Fibroblast of lung (primary cell): ENCODE data around the gene CXCL8.

Experiments used
- EZH2 ChIP-seq: IDR thresholded peaks from 2 replicates; pipeline ENCODE4 v1.5.1; 2012; ENCODE audit warnings: low read length, control low read depth, mild to moderate bottlenecking; ENCODE audit errors: missing control alignments
- TF ChIP-seq, protein P1 (sequence below), 2 donors: IDR thresholded peaks in 1 of 2; conservative IDR thresholded peaks in 1 of 2; 1 replicate in 1 of 2; 2 replicates in 1 of 2; pipeline ENCODE4 v1.5.1; 2011 to 2012; ENCODE audit warnings: low read length in 2 of 2, control low read depth in 1 of 2, inconsistent platforms in 1 of 2, low read depth in 1 of 2, mild to moderate bottlenecking in 1 of 2

DNA sequence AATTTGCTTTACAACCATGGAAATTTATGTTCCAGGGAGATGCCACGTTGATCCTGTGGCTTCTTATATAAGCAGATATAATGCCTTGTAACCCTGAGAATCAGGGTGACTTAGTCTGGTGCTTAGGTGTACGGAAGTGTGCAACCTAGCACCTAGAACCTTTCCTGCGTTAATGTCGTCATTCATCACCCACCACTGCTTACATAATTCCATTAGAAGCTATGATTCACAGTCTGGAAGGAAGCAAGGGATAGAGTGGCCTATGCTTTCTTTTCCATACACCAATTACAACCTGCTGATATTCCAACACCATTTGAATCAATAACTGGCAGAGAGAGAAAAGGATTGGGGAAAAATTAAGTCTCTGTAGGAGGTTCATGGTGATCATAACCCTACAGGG lies 17.3 kb upstream of the CXCL8 start:
- no peak for TF ChIP-seq EZH2
- TF ChIP-seq, protein P1, sequence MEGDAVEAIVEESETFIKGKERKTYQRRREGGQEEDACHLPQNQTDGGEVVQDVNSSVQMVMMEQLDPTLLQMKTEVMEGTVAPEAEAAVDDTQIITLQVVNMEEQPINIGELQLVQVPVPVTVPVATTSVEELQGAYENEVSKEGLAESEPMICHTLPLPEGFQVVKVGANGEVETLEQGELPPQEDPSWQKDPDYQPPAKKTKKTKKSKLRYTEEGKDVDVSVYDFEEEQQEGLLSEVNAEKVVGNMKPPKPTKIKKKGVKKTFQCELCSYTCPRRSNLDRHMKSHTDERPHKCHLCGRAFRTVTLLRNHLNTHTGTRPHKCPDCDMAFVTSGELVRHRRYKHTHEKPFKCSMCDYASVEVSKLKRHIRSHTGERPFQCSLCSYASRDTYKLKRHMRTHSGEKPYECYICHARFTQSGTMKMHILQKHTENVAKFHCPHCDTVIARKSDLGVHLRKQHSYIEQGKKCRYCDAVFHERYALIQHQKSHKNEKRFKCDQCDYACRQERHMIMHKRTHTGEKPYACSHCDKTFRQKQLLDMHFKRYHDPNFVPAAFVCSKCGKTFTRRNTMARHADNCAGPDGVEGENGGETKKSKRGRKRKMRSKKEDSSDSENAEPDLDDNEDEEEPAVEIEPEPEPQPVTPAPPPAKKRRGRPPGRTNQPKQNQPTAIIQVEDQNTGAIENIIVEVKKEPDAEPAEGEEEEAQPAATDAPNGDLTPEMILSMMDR (conservative IDR thresholded peaks at IDR 0.05 in 1 of 2, IDR thresholded peaks at IDR 0.05 in 1 of 2; ENCODE audit: low read depth in 1 of 2, low read length in 2 of 2) = no peak
